Hypothalamus (tissue), 51 donors: ENCODE results near the gene TRMT1.

Experiments used
- DNase-seq, 51 donors: peaks; one replicate each; lab custom pipeline; 2025; lab: John Stamatoyannopoulos, UW

The TRMT1 gene

GRCh38 chr19:13150931-13151604, 34.5 kb upstream of the TRMT1 start:
- peak in 7 of 51 donors; percentile 30 to 70 (median 51) for DNase-seq

- peak; percentile 31 to 96 (median 93) for DNase-seq
Measured at GRCh38 chr19:13150187-13150930, 33.8 kb upstream of the TRMT1 start, which contains the start of the genes IER2 and STX10. IER2 (plus strand) TSS chr19:13150411; CDS start chr19:13153187, 2,776 bp downstream. STX10 (minus strand) TSS chr19:13150375; CDS start chr19:13150173, 202 bp downstream.

- peak in 18 of 51 donors; percentile 25 to 76 (median 53) for DNase-seq
Measured at GRCh38 chr19:13149628-13150186, 33.2 kb upstream of the TRMT1 start.

GRCh38 chr19:13149173-13149627, 32.7 kb upstream of the TRMT1 start:
- DNase-seq: peak in 2 of 51 donors; percentile 29 to 49

- peak in 2 of 51 donors; percentile 2 to 8 for DNase-seq
Measured at GRCh38 chr19:13146763-13147563, 30.4 kb upstream of the TRMT1 start.

GRCh38 chr19:13139633-13140311, 23.2 kb upstream of the TRMT1 start:
- DNase-seq: no peak

GRCh38 chr19:13138916-13139198, 22.3 kb upstream of the TRMT1 start:
- no peak for DNase-seq

GRCh38 chr19:13138171-13138915, 21.8 kb upstream of the TRMT1 start:
- no peak for DNase-seq

- no peak for DNase-seq
Measured at GRCh38 chr19:13137290-13137794, 20.8 kb upstream of the TRMT1 start.

GRCh38 chr19:13135068-13136062, 18.8 kb upstream of the TRMT1 start:
- no peak for DNase-seq

- DNase-seq: no peak
Measured at GRCh38 chr19:13134626-13135025, 18.1 kb upstream of the TRMT1 start.

GRCh38 chr19:13133241-13133870, 16.8 kb upstream of the TRMT1 start:
- peak in 3 of 51 donors; percentile 4 to 43 (median 34) for DNase-seq

- no peak for DNase-seq
Measured at GRCh38 chr19:13132471-13133180, 16.1 kb upstream of the TRMT1 start.

GRCh38 chr19:13130886-13131490, 14.4 kb upstream of the TRMT1 start:
- DNase-seq: no peak

GRCh38 chr19:13129384-13129783, 12.8 kb upstream of the TRMT1 start:
- no peak for DNase-seq

- DNase-seq: no peak
Measured at GRCh38 chr19:13128583-13128982, 12.0 kb upstream of the TRMT1 start.
